GM12865 (cell line): Measurements from ENCODE around the gene NTRK1.
A peak's percentile ranks its signal among the peaks of the same experiment; 100 is the strongest.

ENCODE experiments used
- DNase-seq: peaks from one replicate; pipeline ENCODE4 v3.0.0; 2010; ENCODE audit warnings: low read depth
- H3K4me3 ChIP-seq: 2 replicates; pipeline ENCODE4 v1.5.1; 2011; ENCODE audit warnings: mild to moderate bottlenecking, low read depth, low read length, control low read depth
- CTCF ChIP-seq: IDR thresholded peaks from 2 replicates; pipeline ENCODE4 v1.5.1; 2011; ENCODE audit warnings: low read length, control low read depth, low read depth, inconsistent platforms; ENCODE audit not compliant: insufficient read depth; ENCODE audit errors: missing control alignments

Gene NTRK1

GRCh38 chr1:156889802-156890580 is 29.3 kb downstream of the NTRK1 start:
- H3K4me3 ChIP-seq = no peak overlapping the region
- DNase-seq = peak; percentile 81
- TF ChIP-seq CTCF = peak; percentile 88

- DNase-seq = peak; percentile 84
- no peak overlapping the region for H3K4me3 ChIP-seq
- TF ChIP-seq CTCF = peak; percentile 83
Measured at GRCh38 chr1:156892190-156893047, 31.8 kb downstream of the NTRK1 start.

GRCh38 chr1:156893048-156893953 is 32.6 kb downstream of the NTRK1 start, which contains the start of gene PEAR1:
PEAR1 (plus strand) TSS chr1:156893718; CDS start chr1:156903927, 10,209 bp downstream.
- no peak for DNase-seq
- no peak for TF ChIP-seq CTCF
- no peak within 1 kb of the TSS for H3K4me3 ChIP-seq

- DNase-seq = no peak
- TF ChIP-seq CTCF = no peak
- no peak overlapping the region for H3K4me3 ChIP-seq
Measured at GRCh38 chr1:156894001-156894400, 33.3 kb downstream of the NTRK1 start.

- no peak for TF ChIP-seq CTCF
- no peak overlapping the region for H3K4me3 ChIP-seq
- no peak for DNase-seq
Measured at GRCh38 chr1:156894711-156895454, 34.2 kb downstream of the NTRK1 start.

- no peak overlapping the region for H3K4me3 ChIP-seq
- no peak for TF ChIP-seq CTCF
- DNase-seq = no peak
Measured at GRCh38 chr1:156895455-156895812, 34.8 kb downstream of the NTRK1 start.
